ENCODE data around the gene LPCAT3. TPM values are rescaled to one million over a fixed set of nuclear protein-coding genes. Genes with fewer than 3 reads are reported as not detected.

LPCAT3 gene
- polyA plus RNA-seq, 1 experiment = 37.6 TPM

GRCh38 chr12:7064516-7064915 is 46.2 kb upstream of the LPCAT3 start:
- CTCF ChIA-PET = no interaction called here

DNA sequence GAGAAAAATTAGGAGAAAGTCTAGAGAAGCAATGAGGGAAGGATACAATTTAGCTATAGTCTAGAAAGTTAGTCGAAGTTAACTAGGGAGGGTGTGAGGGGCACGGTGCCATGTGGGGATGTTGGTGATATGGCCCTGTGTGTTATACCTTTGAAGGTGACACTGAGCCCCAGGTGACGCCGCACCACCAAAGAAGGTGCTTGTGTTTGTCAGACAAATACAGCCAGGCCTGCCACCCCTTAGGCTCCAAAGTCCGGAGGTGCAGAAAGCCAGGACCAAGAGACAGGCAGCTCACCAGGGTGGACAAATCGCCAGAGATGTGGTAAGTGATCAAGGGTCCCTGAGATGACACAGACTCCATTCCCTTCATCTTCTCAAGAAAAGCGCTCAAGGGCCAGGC is 43.3 kb upstream of the LPCAT3 start:
- Histone ChIP-seq H3K4me3 (ENCODE audit: low read depth, low read length) (peak overlapping the region; percentile 69), H3K27me3 (ENCODE audit: control insufficient read depth, insufficient read depth, low read length) (no peaks in the 10 kb centered on the region), H3K27ac (ENCODE audit: low read depth, low read length) (peak overlapping the region; percentile 94), H3K9me3 (ENCODE audit: control insufficient read depth, insufficient read depth, low read length) (no peaks in the 10 kb centered on the region)
- no peak for DNase-seq (ENCODE audit: low read depth, low spot score)
- TF ChIP-seq, protein P1, sequence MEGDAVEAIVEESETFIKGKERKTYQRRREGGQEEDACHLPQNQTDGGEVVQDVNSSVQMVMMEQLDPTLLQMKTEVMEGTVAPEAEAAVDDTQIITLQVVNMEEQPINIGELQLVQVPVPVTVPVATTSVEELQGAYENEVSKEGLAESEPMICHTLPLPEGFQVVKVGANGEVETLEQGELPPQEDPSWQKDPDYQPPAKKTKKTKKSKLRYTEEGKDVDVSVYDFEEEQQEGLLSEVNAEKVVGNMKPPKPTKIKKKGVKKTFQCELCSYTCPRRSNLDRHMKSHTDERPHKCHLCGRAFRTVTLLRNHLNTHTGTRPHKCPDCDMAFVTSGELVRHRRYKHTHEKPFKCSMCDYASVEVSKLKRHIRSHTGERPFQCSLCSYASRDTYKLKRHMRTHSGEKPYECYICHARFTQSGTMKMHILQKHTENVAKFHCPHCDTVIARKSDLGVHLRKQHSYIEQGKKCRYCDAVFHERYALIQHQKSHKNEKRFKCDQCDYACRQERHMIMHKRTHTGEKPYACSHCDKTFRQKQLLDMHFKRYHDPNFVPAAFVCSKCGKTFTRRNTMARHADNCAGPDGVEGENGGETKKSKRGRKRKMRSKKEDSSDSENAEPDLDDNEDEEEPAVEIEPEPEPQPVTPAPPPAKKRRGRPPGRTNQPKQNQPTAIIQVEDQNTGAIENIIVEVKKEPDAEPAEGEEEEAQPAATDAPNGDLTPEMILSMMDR (IDR thresholded peaks at IDR 0.05; ENCODE audit: low read depth, low read length) = no peak
- CTCF ChIA-PET = interaction anchor here (1.2 to 5.0 kb wide), 12 partner anchors 8 to 83 kb away, joined by 3 to 33 read pairs (median 8); partner anchors contain the start of genes C1R and C1RL
- POLR2A ChIA-PET = interaction anchor here (0.6 to 1.7 kb wide), 3 partner anchors 15 to 47 kb away, joined by 7 to 11 read pairs (median 11); no protein-coding TSS in a partner anchor

More at GRCh38 chr12:7064516-7064915, 46.2 kb upstream of the LPCAT3 start:
- Histone ChIP-seq H3K27me3 (ENCODE audit: control insufficient read depth, insufficient read depth, low read length) (no peaks in the 10 kb centered on the region), H3K27ac (ENCODE audit: low read depth, low read length) (no peak overlapping the region), H3K9me3 (ENCODE audit: control insufficient read depth, insufficient read depth, low read length) (no peaks in the 10 kb centered on the region; the same call in 1 of the 2 replicates), H3K4me3 (ENCODE audit: low read depth, low read length) (no peak overlapping the region)
- no peak for DNase-seq (ENCODE audit: low read depth, low spot score)
- POLR2A ChIA-PET = no interaction called here
- TF ChIP-seq, protein P1 (IDR thresholded peaks at IDR 0.05; ENCODE audit: low read depth, low read length) = no peak

- Histone ChIP-seq H3K9me3 (ENCODE audit: control insufficient read depth, insufficient read depth, low read length) (no peaks in the 10 kb centered on the region), H3K27me3 (ENCODE audit: control insufficient read depth, insufficient read depth, low read length) (no peaks in the 10 kb centered on the region), H3K4me3 (ENCODE audit: low read depth, low read length) (peak overlapping the region; percentile 69), H3K27ac (ENCODE audit: low read depth, low read length) (peak overlapping the region; percentile 94)
- TF ChIP-seq, protein P1 (IDR thresholded peaks at IDR 0.05; ENCODE audit: low read depth, low read length) = 0 out of 2 replicates have a peak, but pooled peaks have one; percentile 0
- ChIA-PET POLR2A (interaction anchor here (0.8 to 1.7 kb wide), 5 partner anchors 15 to 170 kb away, joined by 3 to 11 read pairs (median 5); partner anchors contain the start of gene LPCAT3), CTCF (interaction anchor here (0.9 to 5.0 kb wide), 15 partner anchors 8 to 83 kb away, joined by 3 to 33 read pairs (median 6); partner anchors contain the start of genes C1R, C1RL and LPCAT3)
- no peak for DNase-seq (ENCODE audit: low read depth, low spot score)
Measured at GRCh38 chr12:7061138-7061537, 42.9 kb upstream of the LPCAT3 start.

GRCh38 chr12:7060353-7060954 is 42.2 kb upstream of the LPCAT3 start, which contains the start of gene C1S:
TSS of gene C1S (plus strand) at chr12:7060718. CDS start at chr12:7061913, 1,195 bp downstream.
- peak; percentile 97 for DNase-seq (ENCODE audit: low read depth, low spot score)
- TF ChIP-seq, protein P1 (IDR thresholded peaks at IDR 0.05; ENCODE audit: low read depth, low read length) = peak; percentile 92
- peaks cover 3% of the 10 kb centered on the region for H3K27me3 ChIP-seq (ENCODE audit: control insufficient read depth, insufficient read depth, low read length)
- CTCF ChIA-PET = interaction anchor here (0.6 to 5.0 kb wide), 18 partner anchors 8 to 400 kb away, joined by 3 to 33 read pairs (median 6); partner anchors contain the start of genes C1R, C1RL and LPCAT3
- POLR2A ChIA-PET = interaction anchor here (0.5 to 1.7 kb wide), 7 partner anchors 16 to 169 kb away, joined by 3 to 11 read pairs (median 5); partner anchors contain the start of gene LPCAT3
- H3K4me3 ChIP-seq (ENCODE audit: low read depth, low read length) = peak within 1 kb of the TSS; percentile 69
- H3K9me3 ChIP-seq (ENCODE audit: control insufficient read depth, insufficient read depth, low read length) = no peaks in the 10 kb centered on the region
- peak within 1 kb of the TSS; percentile 94 for H3K27ac ChIP-seq (ENCODE audit: low read depth, low read length)

DNA sequence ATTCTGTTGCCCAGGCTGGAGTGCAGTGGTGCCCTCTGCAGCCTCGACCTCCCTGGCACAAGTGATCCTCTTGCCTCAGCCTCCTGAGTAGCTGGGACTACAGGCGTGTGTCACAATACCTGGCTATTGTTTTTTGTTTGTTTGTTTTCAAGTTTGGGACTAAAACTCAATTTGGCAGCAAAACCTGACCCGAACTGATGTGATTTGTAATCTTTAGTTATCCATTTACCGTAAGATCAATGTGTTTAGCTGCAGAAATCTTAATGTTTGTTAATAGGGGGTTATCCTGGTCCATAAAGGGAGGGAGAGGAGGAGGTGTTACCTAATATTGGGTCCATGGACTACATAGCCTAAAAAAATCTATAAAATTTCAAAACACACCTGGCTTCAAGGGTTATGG is 41.5 kb upstream of the LPCAT3 start:
- Histone ChIP-seq H3K4me3 (ENCODE audit: low read depth, low read length) (no peak overlapping the region), H3K9me3 (ENCODE audit: control insufficient read depth, insufficient read depth, low read length) (no peaks in the 10 kb centered on the region), H3K27ac (ENCODE audit: low read depth, low read length) (no peak overlapping the region), H3K27me3 (ENCODE audit: control insufficient read depth, insufficient read depth, low read length) (peaks cover 5% of the 10 kb centered on the region)
- TF ChIP-seq, protein P1 (IDR thresholded peaks at IDR 0.05; ENCODE audit: low read depth, low read length) = no peak
- POLR2A ChIA-PET = interaction anchor here (0.5 to 1.7 kb wide), 6 partner anchors 17 to 72 kb away, joined by 4 to 11 read pairs (median 5); partner anchors contain the start of gene LPCAT3
- DNase-seq (ENCODE audit: low read depth, low spot score) = no peak
- CTCF ChIA-PET = interaction anchor here (1.0 to 5.0 kb wide), 10 partner anchors 8 to 85 kb away, joined by 4 to 33 read pairs (median 7); partner anchors contain the start of gene C1RL

All from AG04450 (cell line).